ENCODE data around the gene SLC17A6.

SLC17A6 gene

GRCh38 chr11:22389526-22390282 is 51.5 kb downstream of the SLC17A6 start:
- no peak for DNase-seq (ENCODE audit: low spot score)

DNA sequence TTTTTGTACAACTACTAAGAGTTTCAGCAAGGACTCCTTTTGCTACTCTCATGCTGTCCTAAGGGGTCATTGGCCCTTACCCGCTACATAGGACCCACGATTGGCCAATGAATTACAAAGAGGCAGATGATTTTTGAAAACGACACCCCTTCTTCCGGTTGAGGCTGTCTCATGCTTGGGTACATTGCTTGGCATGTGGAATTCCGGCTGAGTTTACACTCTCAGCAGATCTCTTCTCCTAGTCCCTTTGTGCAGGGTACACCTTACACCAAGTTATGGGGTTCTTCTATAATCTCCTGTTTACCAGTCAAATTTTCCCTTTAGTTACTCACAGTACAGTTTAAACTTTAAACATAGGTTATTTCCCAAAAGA is 52.1 kb downstream of the SLC17A6 start:
- no peak for DNase-seq (ENCODE audit: low spot score)

- no peak for DNase-seq (ENCODE audit: low spot score)
Measured at GRCh38 chr11:22392561-22392960, 54.4 kb downstream of the SLC17A6 start.

DNA sequence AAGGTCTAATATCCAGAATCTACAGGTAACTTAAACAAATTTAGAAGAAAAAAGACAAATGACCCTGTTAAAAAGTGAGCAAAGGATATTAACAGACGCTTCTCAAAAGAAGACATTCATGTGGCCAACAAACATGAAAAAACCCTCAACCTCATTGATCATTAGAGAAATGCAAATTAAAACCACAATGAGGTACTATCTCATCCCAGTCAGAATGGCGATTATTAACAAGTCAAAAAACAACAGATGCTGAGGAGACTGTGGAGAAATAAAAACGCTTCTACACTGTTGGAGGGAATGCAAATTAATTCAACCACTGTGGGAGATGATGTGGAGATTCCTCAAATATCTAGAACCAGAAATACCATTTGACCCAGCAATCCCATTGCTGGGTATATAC is 67.2 kb downstream of the SLC17A6 start:
- DNase-seq (ENCODE audit: low spot score), result no peak

DNA sequence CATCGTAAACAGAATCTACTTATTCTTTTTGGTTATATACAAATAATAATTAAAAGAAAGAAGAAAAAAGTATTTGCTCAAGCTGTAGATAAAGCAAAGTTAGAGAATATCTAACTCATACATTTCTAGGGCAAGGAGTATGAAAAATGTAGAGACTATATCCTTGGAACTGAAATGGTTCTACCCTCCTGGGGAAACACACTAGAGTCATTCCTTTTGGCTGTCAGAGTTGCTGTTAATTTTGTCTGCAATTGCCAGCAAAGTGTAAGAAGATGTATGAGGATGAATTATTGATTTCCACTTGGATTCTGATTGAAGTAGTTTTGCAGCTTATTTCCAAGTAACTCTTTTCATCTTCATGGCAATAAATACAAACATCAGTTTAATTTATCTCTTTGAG is 69.1 kb downstream of the SLC17A6 start:
- DNase-seq (ENCODE audit: low spot score), result no peak

- DNase-seq (ENCODE audit: low spot score), result no peak
Measured at GRCh38 chr11:22407921-22408320, 69.7 kb downstream of the SLC17A6 start.

DNA sequence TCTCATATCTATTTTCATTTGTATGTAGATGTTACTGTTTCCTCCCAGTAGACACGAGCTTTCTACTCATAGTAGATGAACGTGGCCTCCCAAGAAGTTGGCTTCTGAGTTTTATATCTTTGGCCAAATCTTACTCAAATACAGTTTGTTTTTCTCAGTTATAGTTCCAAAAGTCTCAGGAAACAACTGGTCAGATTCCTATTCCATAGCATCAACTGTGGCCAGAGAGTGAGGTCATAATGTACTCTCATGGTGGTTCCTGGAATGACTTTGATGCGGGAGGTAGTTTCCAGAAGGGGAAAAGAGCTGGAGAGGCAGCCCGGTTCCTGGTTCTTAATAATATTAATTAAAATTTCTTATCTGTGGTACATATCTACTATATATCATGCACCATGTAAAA is 77.3 kb downstream of the SLC17A6 start:
- DNase-seq (ENCODE audit: low spot score), result no peak

- DNase-seq (ENCODE audit: low spot score), result no peak
Measured at GRCh38 chr11:22416462-22416861, 78.3 kb downstream of the SLC17A6 start.

GRCh38 chr11:22426915-22427314 is 88.7 kb downstream of the SLC17A6 start:
- no peak for DNase-seq (ENCODE audit: low spot score)

All from CD4-positive, alpha-beta T cell treated with Interleukin-2 at 100 ng/mL for 4 hours (primary cell).